Measurements from ENCODE around the gene ATF7IP2.

GRCh38 chr16:10521681-10522274 is 135.9 kb downstream of the ATF7IP2 start:
- TF ChIP-seq CTCF (IDR thresholded peaks at IDR 0.05) (peak; percentile 82 to 94 (median 87)), POLR2A (IDR thresholded peaks at IDR 0.05) (no peak)

All from testis (tissue), 2 donors.